H1 (cell line): Measurements from ENCODE around the gene THEM5. TPM values are rescaled to one million over a fixed set of nuclear protein-coding genes. Genes with fewer than 3 reads are reported as not detected.

Experiments used
- CTCF ChIA-PET: fragments of 300-600 bp; sonication (Branson Sonifier 250); formaldehyde crosslinking; loops from one replicate; lab custom pipeline; 2021; ENCODE audit not compliant: partially characterized antibody; lab: Charles Lee
- POLR2A ChIA-PET: fragments of 300-600 bp; sonication (Branson Sonifier 250); formaldehyde crosslinking; loops from one replicate; lab custom pipeline; 2021; ENCODE audit warnings: inconsistent platforms; ENCODE audit not compliant: partially characterized antibody; lab: Charles Lee
- DNase-seq, 2 experiments: peaks; one replicate each; pipeline versions ENCODE4 v3.0.0 to v3.0.0-alpha.2; 2010 to 2022; ENCODE audit warnings: low spot score in 2 of 2, low read depth in 1 of 2, mixed read lengths in 1 of 2
- FAIRE-seq: peaks from 2 replicates; lab custom pipeline; 2011; peaks lifted over from hg19 to GRCh38; lab: Jason Lieb, UNC
- H2AFZ ChIP-seq: 2 replicates; pipeline ENCODE4 v1.8.1; 2012; ENCODE audit warnings: low read length, inconsistent platforms
- H2AK5ac ChIP-seq: 2 replicates; pipeline ENCODE4 v1.6.1; 2013; ENCODE audit warnings: low read depth, low read length
- H2BK120ac ChIP-seq: replicated peaks from 2 replicates; pipeline ENCODE3; 2013; ENCODE audit warnings: low read depth, low read length, inconsistent platforms
- H2BK12ac ChIP-seq: 2 replicates; pipeline ENCODE4 v1.6.1; 2013; ENCODE audit warnings: low read depth, low read length
- H2BK15ac ChIP-seq: 2 replicates; pipeline ENCODE4 v1.6.1; 2013; ENCODE audit warnings: low read length
- H2BK20ac ChIP-seq: 2 replicates; pipeline ENCODE4 v1.6.1; 2013; ENCODE audit warnings: low read length
- H2BK5ac ChIP-seq: 2 replicates; pipeline ENCODE4 v1.6.1; 2013; ENCODE audit warnings: low read depth, low read length
- H3K14ac ChIP-seq: 2 replicates; pipeline ENCODE4 v1.6.1; 2013; ENCODE audit warnings: inconsistent platforms; ENCODE audit not compliant: insufficient read length
- H3K18ac ChIP-seq: 2 replicates; pipeline ENCODE4 v1.6.1; 2013; ENCODE audit warnings: low read length; ENCODE audit errors: extremely low read depth
- H3K23ac ChIP-seq: 2 replicates; pipeline ENCODE4 v1.6.1; 2013; ENCODE audit warnings: inconsistent platforms; ENCODE audit not compliant: insufficient read length
- H3K23me2 ChIP-seq: 2 replicates; pipeline ENCODE4 v1.6.1; 2013; ENCODE audit warnings: low read depth, low read length
- H3K27ac ChIP-seq: 2 replicates; pipeline ENCODE4 v1.6.1; 2011; ENCODE audit warnings: low read depth, low read length, inconsistent platforms
- H3K27me3 ChIP-seq, 4 experiments: replicated peaks in 1 of 4; 1 replicate in 1 of 4; 2 replicates in 3 of 4; pipeline versions ENCODE4 v1.6.1 to v1.8.1; 2011 to 2013; ENCODE audit warnings: low read length in 3 of 4, mild to moderate bottlenecking in 3 of 4, inconsistent platforms in 2 of 4, mixed read lengths in 2 of 4, moderate library complexity in 1 of 4; ENCODE audit not compliant: control insufficient read depth in 3 of 4, insufficient read depth in 3 of 4; ENCODE audit errors: extremely low read depth in 1 of 4
- H3K36me3 ChIP-seq, 4 experiments: 2 replicates each; pipeline versions ENCODE4 v1.6.1 to v1.8.1; 2011 to 2013; ENCODE audit warnings: mild to moderate bottlenecking in 4 of 4, low read length in 3 of 4, moderate library complexity in 2 of 4, control low read depth in 1 of 4, inconsistent platforms in 1 of 4; ENCODE audit not compliant: insufficient read depth in 4 of 4, control insufficient read depth in 2 of 4
- H3K4ac ChIP-seq: replicated peaks from 2 replicates; pipeline ENCODE3; 2013; ENCODE audit warnings: low read length, low read depth, mixed read lengths, inconsistent platforms; ENCODE audit not compliant: insufficient read length
- H3K4me1 ChIP-seq, 4 experiments: replicated peaks in 1 of 4; 1 replicate in 1 of 4; 2 replicates in 3 of 4; pipeline versions ENCODE4 v1.6.1 to v1.8.1; 2011 to 2013; ENCODE audit warnings: low read length in 3 of 4, inconsistent platforms in 2 of 4, mixed read lengths in 1 of 4; ENCODE audit not compliant: insufficient read depth in 4 of 4, control insufficient read depth in 3 of 4
- H3K4me2 ChIP-seq, 2 experiments: 2 replicates each; pipeline versions ENCODE4 v1.6.1 to v1.8.1; 2011 to 2013; ENCODE audit warnings: low read depth in 2 of 2, low read length in 2 of 2, control low read depth in 1 of 2, inconsistent platforms in 1 of 2, mild to moderate bottlenecking in 1 of 2; ENCODE audit not compliant: insufficient read depth in 1 of 2
- H3K4me3 ChIP-seq, 4 experiments: fragments of 200-600, 300-600 bp in 1 of 4; sonication (generic), shearing (Covaris generic), sonication (Bioruptor Twin) in 1 of 4; 2 replicates each; pipeline versions ENCODE4 v1.5.1 to v1.8.1; 2011 to 2016; ENCODE audit warnings: low read length in 4 of 4, low read depth in 3 of 4, control low read depth in 2 of 4, inconsistent platforms in 2 of 4, mild to moderate bottlenecking in 2 of 4, mixed read lengths in 1 of 4, moderate library complexity in 1 of 4; ENCODE audit not compliant: insufficient read depth in 2 of 4; ENCODE audit errors: extremely low read depth in 1 of 4
- H3K56ac ChIP-seq: replicated peaks from 2 replicates; pipeline ENCODE3; 2013; ENCODE audit warnings: low read depth, mild to moderate bottlenecking, mixed read lengths, low read length, inconsistent platforms; ENCODE audit not compliant: insufficient read length
- H3K79me1 ChIP-seq: 2 replicates; pipeline ENCODE4 v1.6.1; 2013; ENCODE audit warnings: low read depth, low read length, control low read depth
- H3K79me2 ChIP-seq, 2 experiments: 2 replicates each; pipeline versions ENCODE4 v1.6.1 to v1.8.1; 2012 to 2013; ENCODE audit warnings: low read length in 2 of 2, mild to moderate bottlenecking in 2 of 2, inconsistent platforms in 1 of 2; ENCODE audit not compliant: insufficient read depth in 2 of 2, control insufficient read depth in 1 of 2
- H3K9ac ChIP-seq, 4 experiments: replicated peaks in 1 of 4; 1 replicate in 1 of 4; 2 replicates in 3 of 4; pipeline versions ENCODE4 v1.6.1 to v1.8.1; 2011 to 2013; ENCODE audit warnings: low read depth in 3 of 4, low read length in 3 of 4, control low read depth in 2 of 4, mild to moderate bottlenecking in 2 of 4, moderate library complexity in 2 of 4, inconsistent platforms in 1 of 4; ENCODE audit errors: extremely low read depth in 1 of 4
- H3K9me3 ChIP-seq, 2 experiments: 2 replicates each; pipeline versions ENCODE4 v1.6.1 to v1.8.1; 2012 to 2013; ENCODE audit warnings: mild to moderate bottlenecking in 2 of 2, moderate library complexity in 2 of 2, control low read depth in 1 of 2, inconsistent platforms in 1 of 2, low read depth in 1 of 2, low read length in 1 of 2, mixed read lengths in 1 of 2; ENCODE audit not compliant: insufficient read depth in 2 of 2
- H4K20me1 ChIP-seq, 2 experiments: replicated peaks in 1 of 2; 2 replicates each; pipeline versions ENCODE3 to v1.8.1; 2011 to 2013; ENCODE audit warnings: inconsistent platforms in 2 of 2, low read length in 2 of 2, mild to moderate bottlenecking in 1 of 2; ENCODE audit not compliant: insufficient read depth in 2 of 2, control insufficient read depth in 1 of 2
- H4K5ac ChIP-seq: 2 replicates; pipeline ENCODE4 v1.6.1; 2013; ENCODE audit warnings: low read length, low read depth, mixed read lengths, inconsistent platforms; ENCODE audit not compliant: insufficient read length
- H4K8ac ChIP-seq: 2 replicates; pipeline ENCODE4 v1.8.0; 2013; ENCODE audit warnings: mild to moderate bottlenecking, moderate library complexity, low read length, inconsistent platforms; ENCODE audit not compliant: insufficient read depth; ENCODE audit errors: extremely low read depth
- H4K91ac ChIP-seq: replicated peaks from 2 replicates; pipeline ENCODE3; 2013; ENCODE audit warnings: low read length, mixed read lengths, inconsistent platforms; ENCODE audit not compliant: insufficient read length
- ATF3 ChIP-seq: IDR thresholded peaks from 2 replicates; pipeline ENCODE4 v1.6.1; 2011; ENCODE audit warnings: low read depth, mild to moderate bottlenecking, low read length; ENCODE audit not compliant: insufficient read depth
- CHD2 ChIP-seq: IDR thresholded peaks from 2 replicates; pipeline ENCODE4 v1.6.1; 2012; ENCODE audit warnings: low read length, improper control_type of control experiment
- CREB1 ChIP-seq: IDR thresholded peaks from 2 replicates; pipeline ENCODE4 v1.6.1; 2012; ENCODE audit warnings: inconsistent platforms
- E2F6 ChIP-seq: IDR thresholded peaks from 2 replicates; pipeline ENCODE4 v1.6.1; 2012; ENCODE audit warnings: inconsistent platforms
- FOSL1 ChIP-seq: IDR thresholded peaks from 2 replicates; pipeline ENCODE4 v1.6.1; 2011; ENCODE audit warnings: mild to moderate bottlenecking, low read depth, low read length, moderate library complexity; ENCODE audit not compliant: insufficient read depth
- HDAC2 ChIP-seq, 2 experiments: fragments of 300-600 bp in 1 of 2; sonication (generic) in 1 of 2; IDR thresholded peaks; 2 replicates each; pipeline ENCODE4 v1.6.1; 2011 to 2012; ENCODE audit warnings: low read depth in 2 of 2, low read length in 2 of 2, mild to moderate bottlenecking in 2 of 2, moderate library complexity in 2 of 2, borderline replicate concordance in 1 of 2, inconsistent platforms in 1 of 2
- HDAC6 ChIP-seq: IDR thresholded peaks from one replicate; pipeline ENCODE4 v1.7.1; 2012; ENCODE audit warnings: low read depth, mild to moderate bottlenecking, inconsistent platforms, low read length, moderate library complexity
- KDM1A ChIP-seq: fragments of 200-600, 300-600 bp; sonication (generic); IDR thresholded peaks from 2 replicates; pipeline ENCODE4 v1.7.1; 2016; ENCODE audit warnings: mild to moderate bottlenecking, low read length, borderline replicate concordance
- POLR2A ChIP-seq, 2 experiments: IDR thresholded peaks; 1 replicate in 1 of 2; 2 replicates in 1 of 2; pipeline ENCODE4 v1.6.1; 2011; ENCODE audit warnings: low read depth in 2 of 2, low read length in 2 of 2, mild to moderate bottlenecking in 2 of 2; ENCODE audit errors: control extremely low read depth in 1 of 2
- POLR2AphosphoS5 ChIP-seq: IDR thresholded peaks from 2 replicates; pipeline ENCODE4 v1.6.1; 2011; ENCODE audit warnings: low read depth, low read length
- RNF2 ChIP-seq: fragments of 200-900, 300-1000 bp; sonication (generic); IDR thresholded peaks from 2 replicates; pipeline ENCODE4 v1.7.1; 2016; ENCODE audit warnings: borderline replicate concordance, low read depth, mild to moderate bottlenecking, antibody characterized with exemption, low read length; ENCODE audit not compliant: poor library complexity, severe bottlenecking; ENCODE audit errors: missing control alignments
- SAP30 ChIP-seq: fragments of 300-600 bp; sonication (generic); IDR thresholded peaks from 2 replicates; pipeline ENCODE4 v1.7.1; 2012; ENCODE audit warnings: low read length, moderate library complexity, mild to moderate bottlenecking, inconsistent platforms; ENCODE audit not compliant: insufficient read depth, insufficient replicate concordance
- WGBS, 2 experiments: shearing (Covaris generic) in 1 of 2; methylation state at CpG; one replicate each; pipeline versions ENCODE4 v1.1.6 to v1.1.7; 2013 to 2015; ENCODE audit warnings: low lambda C conversion rate in 2 of 2, mixed read lengths in 2 of 2, inconsistent platforms in 1 of 2, low coverage in 1 of 2, missing lambda C conversion rate in 1 of 2; ENCODE audit not compliant: insufficient replicate concordance in 2 of 2, insufficient coverage in 1 of 2, insufficient read length in 1 of 2; ENCODE audit errors: extremely low coverage in 1 of 2, missing lambda C conversion rate in 1 of 2; 5-methylcytosine and 5-hydroxymethylcytosine counted together
- polyA plus RNA-seq, 7 experiments: library from polyadenylated mRNA; depleted of rRNA in 3 of 7; stranded (reverse) in 5 of 7; unstranded in 2 of 7; fragments of >200 nt in 5 of 7; fragments of 200-250 nt in 2 of 7; gene quantifications; 1 replicate in 5 of 7; 2 replicates in 1 of 7; 4 replicates in 1 of 7; pipeline versions ENCODE4 v1.2.1 to v1.2.3, GENCODE V29; 2011 to 2013; ENCODE audit warnings: missing spikeins in 2 of 7, mixed read lengths in 2 of 7
- total RNA-seq: library from RNA; stranded (reverse); fragmentation: NEBNext Ultra II Directional; extraction: Animal tissue kit (Norgen Biotek cat#: 25700); gene quantifications from 2 replicates; pipeline ENCODE4 v1.2.1, GENCODE V29; 2021

Gene THEM5
- total and polyA plus RNA-seq, 2 of the 8 experiments (the other 6 are each of a cell fraction or from before 2014, with no cell fraction given): not detected

GRCh38 chr1:151825204-151825603 is 28.3 kb downstream of the THEM5 start:
- Histone ChIP-seq H3K79me1 (no peaks in the 10 kb centered on the region), H3K18ac (peak overlapping the region; percentile 62; the same call in 1 of the 2 replicates), H3K4me3 (no peak overlapping the region), H3K56ac (no peak overlapping the region), H4K91ac (no peak overlapping the region), H3K4me2 (peak overlapping the region; percentile 38 to 44; a peak in 2 of 4 replicates), H3K23me2 (peaks cover 2% of the 10 kb centered on the region; the same call in 1 of the 2 replicates), H2BK120ac (no peak overlapping the region), H4K20me1 (no peaks in the 10 kb centered on the region), H3K14ac (no peak overlapping the region), H2BK5ac (peak overlapping the region; percentile 66; the same call in 1 of the 2 replicates), H3K79me2 (no peaks in the 10 kb centered on the region), H2AFZ (no peak overlapping the region), H4K5ac (no peak overlapping the region), H2BK12ac (peak overlapping the region; percentile 92; the same call in 1 of the 2 replicates), H3K27ac (no peak overlapping the region), H3K27me3 (no peaks in the 10 kb centered on the region), H3K4ac (no peak overlapping the region), H3K36me3 (no peaks in the 10 kb centered on the region), H3K23ac (no peak overlapping the region), H2BK20ac (no peak overlapping the region), H2AK5ac (peak overlapping the region; percentile 54; the same call in 1 of the 2 replicates), H4K8ac (no peak overlapping the region), H3K9ac (no peak overlapping the region), H3K9me3 (no peaks in the 10 kb centered on the region), H2BK15ac (peak overlapping the region; percentile 88; the same call in 1 of the 2 replicates), H3K4me1 (peaks cover 14 to 39% (median 27%) of the 10 kb centered on the region in 4 experiments)
- ChIA-PET POLR2A (interaction anchor here (0.8 to 3.7 kb wide), 4 partner anchors 15 to 62 kb away, joined by 3 to 20 read pairs (median 4); partner anchors contain the start of genes C2CD4D and MRPL9), CTCF (interaction anchor here (0.5 to 1.5 kb wide), 4 partner anchors 8 to 63 kb away, joined by 3 to 5 read pairs (median 3); no protein-coding TSS in a partner anchor)
- DNase-seq (no peak), FAIRE-seq (no peak)
- WGBS, 2 experiments: 84% methylated on average over 9 of the region's 9 CpGs; no CpG with 5 or more reads in 1 of the 2 experiments
- TF ChIP-seq POLR2AphosphoS5 (no peak), HDAC2 (IDR thresholded peaks at IDR 0.05; ENCODE audit: borderline replicate concordance in 1 of 2, low read depth in 2 of 2, low read length in 2 of 2) (no peak), E2F6 (no peak), KDM1A (no peak), POLR2A (IDR thresholded peaks at IDR 0.05; ENCODE audit: control extremely low read depth in 1 of 2, low read depth in 2 of 2, low read length in 2 of 2) (no peak), SAP30 (no peak), CREB1 (no peak), HDAC6 (no peak), CHD2 (no peak), RNF2 (no peak), FOSL1 (no peak), ATF3 (no peak)
